Stimulated activated CD4-positive, alpha-beta T cell treated with anti-CD3 and anti-CD28 coated beads, Interleukin-15, amount 100 ng/mL, for 1 hour (primary cell): ENCODE data around the gene HEATR1.
"Not testable (repeated sequence)": the region's sequence is repeated elsewhere in the genome, so short reads cannot be mapped to it uniquely, and the experiment has no call there.

Experiments
- DNase-seq, 2 donors: peaks; one replicate each; pipeline ENCODE4 v3.0.0-alpha.2; 2020; ENCODE audit warnings: low read depth in 1 of 2, low spot score in 1 of 2

The HEATR1 gene, protein sequence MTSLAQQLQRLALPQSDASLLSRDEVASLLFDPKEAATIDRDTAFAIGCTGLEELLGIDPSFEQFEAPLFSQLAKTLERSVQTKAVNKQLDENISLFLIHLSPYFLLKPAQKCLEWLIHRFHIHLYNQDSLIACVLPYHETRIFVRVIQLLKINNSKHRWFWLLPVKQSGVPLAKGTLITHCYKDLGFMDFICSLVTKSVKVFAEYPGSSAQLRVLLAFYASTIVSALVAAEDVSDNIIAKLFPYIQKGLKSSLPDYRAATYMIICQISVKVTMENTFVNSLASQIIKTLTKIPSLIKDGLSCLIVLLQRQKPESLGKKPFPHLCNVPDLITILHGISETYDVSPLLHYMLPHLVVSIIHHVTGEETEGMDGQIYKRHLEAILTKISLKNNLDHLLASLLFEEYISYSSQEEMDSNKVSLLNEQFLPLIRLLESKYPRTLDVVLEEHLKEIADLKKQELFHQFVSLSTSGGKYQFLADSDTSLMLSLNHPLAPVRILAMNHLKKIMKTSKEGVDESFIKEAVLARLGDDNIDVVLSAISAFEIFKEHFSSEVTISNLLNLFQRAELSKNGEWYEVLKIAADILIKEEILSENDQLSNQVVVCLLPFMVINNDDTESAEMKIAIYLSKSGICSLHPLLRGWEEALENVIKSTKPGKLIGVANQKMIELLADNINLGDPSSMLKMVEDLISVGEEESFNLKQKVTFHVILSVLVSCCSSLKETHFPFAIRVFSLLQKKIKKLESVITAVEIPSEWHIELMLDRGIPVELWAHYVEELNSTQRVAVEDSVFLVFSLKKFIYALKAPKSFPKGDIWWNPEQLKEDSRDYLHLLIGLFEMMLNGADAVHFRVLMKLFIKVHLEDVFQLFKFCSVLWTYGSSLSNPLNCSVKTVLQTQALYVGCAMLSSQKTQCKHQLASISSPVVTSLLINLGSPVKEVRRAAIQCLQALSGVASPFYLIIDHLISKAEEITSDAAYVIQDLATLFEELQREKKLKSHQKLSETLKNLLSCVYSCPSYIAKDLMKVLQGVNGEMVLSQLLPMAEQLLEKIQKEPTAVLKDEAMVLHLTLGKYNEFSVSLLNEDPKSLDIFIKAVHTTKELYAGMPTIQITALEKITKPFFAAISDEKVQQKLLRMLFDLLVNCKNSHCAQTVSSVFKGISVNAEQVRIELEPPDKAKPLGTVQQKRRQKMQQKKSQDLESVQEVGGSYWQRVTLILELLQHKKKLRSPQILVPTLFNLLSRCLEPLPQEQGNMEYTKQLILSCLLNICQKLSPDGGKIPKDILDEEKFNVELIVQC (N-terminal part only)

DNA sequence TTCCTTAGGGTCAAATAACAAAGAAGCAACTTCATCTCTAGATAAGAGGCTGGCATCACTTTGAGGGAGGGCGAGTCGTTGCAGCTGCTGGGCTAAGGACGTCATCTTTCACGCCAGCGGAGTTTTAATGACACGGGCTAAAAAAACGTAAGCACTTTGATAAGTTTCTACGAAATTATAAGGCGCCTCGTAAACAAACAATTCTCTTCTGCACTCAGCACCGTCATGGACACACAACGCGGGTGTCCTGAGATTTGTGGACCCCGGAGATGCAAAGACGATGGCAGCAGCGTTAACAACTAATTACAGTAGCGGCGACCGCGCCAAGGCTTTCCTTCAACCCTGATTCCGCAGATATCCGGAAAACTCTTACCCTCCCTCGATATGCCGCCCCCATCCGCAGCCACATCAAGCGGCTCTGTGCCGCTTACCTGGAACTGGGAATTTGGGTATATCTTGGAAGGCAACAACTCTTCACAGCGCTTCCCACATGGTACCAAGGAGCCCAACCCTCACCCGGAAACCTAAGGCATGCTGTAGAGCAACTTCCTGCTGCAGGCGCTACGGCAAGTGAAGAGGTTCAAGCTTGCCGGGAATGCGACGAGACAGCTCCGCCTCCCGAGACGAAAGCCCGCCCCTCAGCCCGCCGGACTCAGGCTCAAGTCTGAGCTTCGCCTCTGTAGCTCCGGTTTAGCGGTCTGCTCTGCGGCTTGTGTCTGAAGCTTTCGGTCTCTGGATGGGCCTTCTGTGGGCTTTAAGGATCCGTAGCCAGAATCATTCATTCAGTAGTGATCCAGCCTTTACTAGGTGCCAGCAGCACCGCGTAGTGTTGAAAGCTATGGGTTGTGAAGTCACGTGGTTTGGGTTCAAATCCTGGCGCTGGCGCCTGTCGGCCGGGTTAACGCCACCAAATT is at the start of gene HEATR1:
Gene HEATR1, minus strand, starts transcription at position 526 of the 914 bp plus-strand sequence. Its CDS starts 421 bp downstream, at position 105.
- DNase-seq = peak; percentile 69 to 82

DNA sequence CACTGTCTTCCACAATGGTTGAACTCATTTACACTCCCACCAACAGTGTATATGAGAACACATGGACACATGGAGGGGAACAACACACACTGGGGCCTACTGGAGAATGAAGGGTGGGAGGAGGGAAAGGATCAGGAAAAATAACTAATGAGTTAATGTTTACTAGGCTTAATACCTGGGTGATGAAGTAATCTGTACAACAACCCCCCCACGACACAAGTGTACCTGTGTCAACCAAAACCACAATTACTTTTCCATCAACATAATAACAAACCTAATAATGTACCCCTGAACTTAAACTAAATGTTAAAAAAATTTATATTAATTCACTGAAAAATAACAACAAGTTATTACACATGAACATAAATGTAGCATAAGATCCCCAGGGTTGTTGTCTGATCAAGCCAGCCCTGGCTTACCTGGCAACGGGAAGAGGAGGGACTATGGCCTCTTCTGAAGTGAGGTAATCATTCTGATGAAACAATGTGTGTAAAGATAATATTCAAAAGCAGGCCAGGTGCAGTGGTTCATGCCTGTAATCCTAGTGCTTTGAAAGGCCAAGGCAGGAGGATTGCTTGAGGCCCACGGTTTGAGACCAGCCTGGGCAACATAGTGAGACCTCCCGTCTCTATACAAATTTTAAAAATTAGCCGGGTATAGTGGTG is 40.8 kb upstream of the HEATR1 start:
- no peak for DNase-seq

DNA sequence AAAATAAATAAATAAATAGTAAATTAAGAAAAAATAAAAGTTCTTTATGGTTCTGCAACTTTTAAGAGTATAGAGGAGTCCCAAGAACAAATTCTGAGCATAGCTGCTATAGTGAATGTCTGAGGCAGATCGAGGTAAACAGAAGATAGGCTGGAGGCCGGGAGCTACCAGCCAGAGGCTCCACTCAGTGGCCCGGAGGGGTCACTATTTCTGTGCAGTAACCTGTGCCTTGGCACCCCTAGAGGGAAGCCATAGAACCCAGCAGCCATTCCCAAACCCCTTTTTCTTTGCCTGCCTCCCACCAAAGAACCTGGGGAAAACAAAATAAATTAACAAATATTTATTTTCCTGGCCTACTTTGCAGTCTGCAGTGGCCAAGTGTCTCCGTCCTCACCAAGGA is 38.4 kb upstream of the HEATR1 start:
- no peak for DNase-seq

DNA sequence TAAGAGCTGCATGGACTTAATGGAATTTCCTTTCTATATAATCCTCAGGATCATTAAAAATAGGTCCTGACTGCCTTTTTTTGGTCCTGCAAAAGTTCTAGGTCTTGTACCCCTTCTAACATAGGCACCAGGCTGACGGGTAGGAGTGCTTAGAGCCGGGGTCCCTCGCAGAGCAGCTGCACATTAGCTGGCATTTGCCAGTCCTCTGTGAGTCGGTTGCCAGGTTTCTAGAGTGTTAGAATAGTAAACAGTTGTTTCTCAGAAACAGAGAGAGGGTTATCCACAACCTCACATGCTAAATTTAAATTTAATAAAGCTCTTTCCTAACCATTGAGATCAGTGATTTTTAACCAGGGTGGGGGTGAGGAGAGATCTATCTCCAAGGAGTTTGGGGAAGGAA is 35.4 kb upstream of the HEATR1 start:
- DNase-seq = no peak

DNA sequence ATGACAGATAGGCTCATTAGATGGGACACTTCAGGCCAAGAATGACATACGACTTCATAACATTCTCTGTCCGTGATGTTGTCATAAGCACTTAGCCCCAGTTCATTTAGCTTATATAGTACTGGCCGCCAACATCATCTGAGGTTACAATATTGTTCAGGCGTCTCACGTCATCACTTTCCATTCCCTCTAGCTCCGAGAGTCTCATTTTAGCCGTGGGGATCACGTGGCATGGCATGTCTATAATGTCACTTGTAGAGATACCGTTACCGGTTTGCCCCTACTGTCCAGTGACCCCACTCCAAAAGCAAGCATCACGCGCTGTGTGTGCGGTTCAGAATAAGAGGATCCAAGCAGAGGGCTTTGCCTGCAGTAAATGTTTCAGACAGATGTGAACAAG is 34.6 kb upstream of the HEATR1 start:
- DNase-seq = no peak

DNA sequence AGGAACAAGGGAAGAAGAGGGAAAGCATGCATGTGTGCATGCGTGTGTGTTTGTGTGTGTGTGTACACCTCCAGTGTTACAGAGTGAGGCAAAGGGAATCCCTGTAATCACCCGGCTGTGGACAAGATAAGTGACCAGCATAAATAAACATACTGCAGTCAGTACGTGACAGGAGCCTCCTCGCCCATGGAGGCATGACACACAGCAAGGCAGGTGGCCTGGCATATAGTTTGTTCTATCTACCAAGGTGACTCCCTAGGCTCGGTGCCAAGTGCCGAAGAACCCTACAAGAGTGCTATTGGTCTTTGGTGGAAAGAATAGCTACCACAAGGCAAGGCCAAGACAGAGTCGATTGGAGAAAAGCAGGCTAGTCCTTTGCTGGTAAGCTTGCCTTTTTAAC is 31.7 kb upstream of the HEATR1 start:
- DNase-seq = no peak

DNA sequence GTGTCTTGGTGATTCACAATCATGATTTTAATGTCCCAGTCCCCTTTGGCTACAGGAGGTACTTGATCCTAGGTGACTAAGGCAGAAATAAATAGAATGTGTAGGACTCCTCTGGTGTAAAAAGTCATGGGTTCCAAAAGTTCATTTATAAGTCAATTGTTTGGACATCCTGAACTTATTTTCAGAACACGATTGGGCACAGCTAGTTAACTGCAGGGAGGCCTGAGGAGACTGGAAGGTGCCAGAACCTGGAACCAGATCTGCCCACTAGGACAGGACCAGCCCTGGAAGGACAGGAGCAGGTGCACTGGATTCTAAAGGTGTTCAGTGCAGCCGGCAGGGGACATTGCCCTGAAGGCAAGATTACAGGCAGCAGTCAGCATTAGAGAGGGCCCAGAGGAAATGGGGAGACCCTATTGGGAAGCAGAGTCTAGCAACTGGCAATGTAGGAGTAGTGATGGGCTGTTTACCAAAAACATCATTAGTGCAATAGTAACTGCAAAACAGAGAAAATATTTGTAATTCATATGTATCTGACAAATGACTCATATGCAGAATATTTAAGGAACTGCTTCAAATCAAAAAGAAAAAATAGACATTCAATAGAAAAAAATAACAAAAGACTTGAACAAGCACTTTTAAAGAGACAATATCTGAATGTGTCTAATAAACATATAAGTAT is 23.6 kb upstream of the HEATR1 start:
- no peak for DNase-seq

DNA sequence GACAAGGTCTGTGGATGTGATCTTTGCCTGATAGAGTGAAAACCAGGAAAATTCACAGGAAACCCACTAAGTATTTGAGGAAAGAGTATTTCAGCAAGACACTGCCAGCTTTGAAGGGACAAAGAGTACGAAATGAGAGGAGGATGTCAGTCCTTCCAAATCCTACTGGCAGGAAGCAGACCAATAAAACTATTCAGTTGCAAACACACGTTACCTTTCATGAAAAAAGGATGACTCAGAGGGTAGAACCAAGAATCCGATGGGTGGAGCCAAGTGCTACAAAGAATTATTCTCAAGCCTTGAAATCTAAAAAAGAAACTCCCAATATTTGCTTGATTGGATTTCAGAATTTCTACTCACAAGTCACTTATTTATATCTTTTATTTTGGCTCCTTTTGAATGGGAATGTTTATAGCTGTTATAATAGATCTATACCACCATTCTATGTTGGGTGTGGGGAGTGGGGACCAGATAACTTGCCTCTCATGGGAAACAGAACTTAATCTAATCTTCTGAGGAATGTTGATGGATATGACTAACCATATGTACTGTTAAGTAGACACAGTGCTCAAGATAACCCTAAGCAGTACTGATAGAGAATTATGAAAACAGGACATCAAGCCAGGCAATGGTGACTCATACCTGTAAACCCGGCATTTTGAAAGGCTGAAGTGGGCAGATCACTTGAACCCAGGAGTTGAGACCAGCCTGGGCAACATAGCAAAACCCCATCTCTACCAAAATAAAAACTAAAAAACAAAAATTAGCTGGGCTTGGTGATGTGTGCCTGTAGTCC is 19.3 kb upstream of the HEATR1 start:
- DNase-seq = no peak

DNA sequence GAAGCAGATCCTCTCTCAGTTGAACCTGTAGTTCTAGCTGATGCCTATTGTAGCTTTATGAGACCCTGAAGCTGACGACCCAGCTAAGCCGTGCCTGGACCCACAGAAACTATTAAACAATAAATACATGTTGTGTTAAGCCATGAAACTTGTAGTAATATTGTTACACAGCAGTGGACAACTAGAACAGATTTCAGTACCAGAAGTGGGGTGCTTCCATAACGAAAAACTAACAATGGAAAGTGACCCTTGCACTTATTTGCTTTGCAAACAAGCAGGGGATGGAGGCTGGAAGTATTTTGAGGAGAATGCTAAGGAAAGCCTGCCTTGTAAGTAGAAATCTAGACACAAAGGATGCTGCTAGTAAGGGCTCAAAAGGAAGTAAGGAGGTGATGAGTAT is 18.1 kb upstream of the HEATR1 start:
- DNase-seq = no peak

DNA sequence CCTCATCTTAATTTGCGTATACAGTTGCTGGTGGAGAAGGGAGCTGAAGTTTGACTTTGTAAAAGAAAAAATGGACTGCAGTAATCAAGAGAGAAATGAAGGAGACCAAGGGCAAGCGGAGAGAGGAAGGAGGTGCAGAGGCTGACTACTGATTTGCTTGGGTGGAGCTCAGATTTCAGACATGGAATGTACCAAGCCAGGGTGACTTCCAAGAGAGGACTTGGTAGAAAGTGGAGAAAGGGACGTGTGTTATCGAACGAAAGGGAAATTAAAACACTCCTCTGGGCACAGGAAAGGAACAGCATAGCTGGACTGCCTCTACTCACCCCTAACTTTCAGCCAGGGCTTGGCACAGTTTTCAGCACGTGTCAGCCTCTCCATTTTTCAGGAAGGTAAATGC is 15.1 kb upstream of the HEATR1 start:
- no peak for DNase-seq

DNA sequence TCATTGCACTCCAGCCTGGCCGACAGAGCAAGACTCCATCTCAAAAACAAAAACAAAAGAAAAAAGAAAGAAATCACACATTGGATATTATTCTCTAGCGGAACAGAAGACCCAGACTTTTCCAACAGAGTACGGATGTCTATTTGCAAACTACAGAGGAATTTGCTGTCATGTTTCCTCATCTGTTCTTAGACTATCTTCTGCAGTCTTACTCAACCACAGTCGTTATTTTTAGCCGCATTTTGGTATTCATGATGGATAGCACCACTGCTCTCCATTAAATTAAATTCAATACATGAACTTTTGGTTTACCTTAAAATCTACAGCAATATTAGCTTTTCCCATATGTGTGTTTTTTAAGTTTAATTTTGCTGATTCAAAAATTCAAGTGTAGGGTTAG is 14.2 kb upstream of the HEATR1 start:
- DNase-seq = no peak

DNA sequence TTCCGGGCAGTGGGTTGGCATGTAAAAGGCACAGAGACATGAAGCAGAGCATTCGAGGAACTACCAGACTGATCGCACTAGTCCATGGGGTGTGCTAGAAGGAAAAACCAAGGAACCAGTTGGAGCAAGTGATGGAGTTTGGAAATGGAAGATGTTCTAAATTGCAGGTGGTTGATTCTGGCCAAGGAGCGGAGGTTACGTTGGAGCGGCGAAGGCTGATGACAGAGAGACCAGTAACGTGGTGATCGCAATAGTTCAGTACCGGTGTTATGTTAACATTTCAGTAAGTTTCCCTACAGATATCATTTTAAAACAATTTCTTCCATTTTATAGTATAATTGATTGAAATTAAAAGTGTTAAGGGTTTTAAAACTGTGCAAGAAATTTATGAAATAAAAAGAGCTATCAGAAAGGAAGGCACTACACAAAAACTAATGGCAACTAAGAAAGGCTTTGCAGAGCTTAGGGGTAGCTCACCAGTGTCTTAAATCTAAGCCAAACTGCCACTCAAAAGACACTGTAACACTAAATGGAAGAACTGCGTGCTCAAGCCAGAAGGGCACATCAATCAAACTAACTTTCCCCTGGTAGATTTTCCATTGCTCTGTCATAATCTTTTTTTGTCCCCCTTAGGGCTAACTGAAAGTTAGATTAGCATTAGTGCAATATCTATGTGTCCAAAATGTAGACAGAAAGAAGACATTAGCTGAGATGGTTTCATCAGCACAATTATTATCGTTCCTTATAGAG is 11.3 kb upstream of the HEATR1 start:
- no peak for DNase-seq

DNA sequence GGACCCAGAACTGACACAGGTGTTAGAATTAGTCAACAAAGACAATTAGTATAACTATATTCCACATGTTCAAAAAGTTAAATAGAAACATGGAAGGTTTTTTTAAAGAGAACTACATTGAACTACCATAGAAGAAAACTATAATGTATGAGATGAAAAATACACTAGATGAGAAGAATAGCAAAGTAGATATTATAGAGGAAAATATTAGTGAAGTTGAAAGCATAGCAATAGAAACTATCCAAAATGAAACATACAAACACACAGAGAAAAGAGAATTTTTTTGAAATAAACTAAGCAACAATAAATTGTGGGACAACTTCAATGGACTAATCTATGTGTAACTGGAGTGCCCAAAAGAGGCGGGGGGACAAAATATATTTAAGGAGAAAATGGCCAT is 8.0 kb upstream of the HEATR1 start:
- DNase-seq = no peak

DNA sequence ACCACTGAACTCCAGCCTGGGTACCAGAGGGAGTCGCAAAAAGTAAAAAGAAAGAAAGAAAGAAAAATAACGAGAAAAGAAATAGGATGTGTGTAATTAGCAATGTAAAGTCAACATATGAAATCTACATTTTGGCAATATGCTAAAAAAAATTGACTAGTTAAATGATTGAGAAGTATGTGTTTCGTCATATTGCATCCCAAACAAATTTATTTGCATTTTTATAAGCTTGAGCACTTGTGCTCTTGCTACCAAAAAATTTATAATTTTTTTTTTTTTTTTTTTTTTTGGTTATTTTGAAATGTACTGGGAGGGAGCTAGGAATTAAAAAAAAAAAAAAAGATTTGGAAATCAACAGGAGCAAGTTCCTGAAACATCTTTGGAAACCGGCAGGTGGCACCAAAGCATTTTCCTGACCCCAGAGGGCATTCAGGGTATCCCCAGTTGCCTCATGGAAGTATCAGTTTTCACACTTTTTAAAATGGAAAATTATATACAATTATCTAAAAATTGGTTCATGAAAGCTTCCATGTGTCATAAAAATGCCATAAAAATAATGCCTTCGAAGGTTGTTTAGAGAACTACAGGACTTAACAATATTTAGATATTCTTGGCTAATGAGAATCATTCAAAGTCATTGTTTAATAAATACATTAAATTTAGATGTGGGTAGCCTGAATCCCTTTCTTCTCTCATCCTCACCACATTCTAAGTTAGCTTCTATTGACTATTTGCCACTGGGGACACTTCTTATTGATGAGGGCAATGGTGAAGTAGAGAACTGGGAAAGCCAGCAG is 4.8 kb upstream of the HEATR1 start:
- DNase-seq = no peak

DNA sequence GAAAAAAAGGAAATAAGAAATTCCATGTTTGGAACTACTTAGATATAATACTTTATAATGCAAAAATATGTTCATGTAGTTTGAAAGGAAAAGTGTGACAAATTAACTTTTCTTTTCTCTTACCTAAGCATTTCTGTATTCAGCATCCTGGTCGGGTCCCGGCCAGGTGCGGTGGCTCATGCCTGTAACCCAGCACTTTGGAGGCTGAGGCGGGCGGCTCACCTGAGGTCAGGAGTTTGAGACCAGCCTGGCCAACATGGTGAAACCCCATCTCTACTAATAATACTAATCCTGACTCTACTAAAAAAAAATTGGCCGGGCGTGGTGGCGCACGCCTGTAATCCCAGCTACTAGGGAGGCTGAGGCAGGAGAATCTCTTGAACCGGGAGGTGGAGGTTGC is 3.3 kb upstream of the HEATR1 start:
- not testable (repeated sequence) for DNase-seq

DNA sequence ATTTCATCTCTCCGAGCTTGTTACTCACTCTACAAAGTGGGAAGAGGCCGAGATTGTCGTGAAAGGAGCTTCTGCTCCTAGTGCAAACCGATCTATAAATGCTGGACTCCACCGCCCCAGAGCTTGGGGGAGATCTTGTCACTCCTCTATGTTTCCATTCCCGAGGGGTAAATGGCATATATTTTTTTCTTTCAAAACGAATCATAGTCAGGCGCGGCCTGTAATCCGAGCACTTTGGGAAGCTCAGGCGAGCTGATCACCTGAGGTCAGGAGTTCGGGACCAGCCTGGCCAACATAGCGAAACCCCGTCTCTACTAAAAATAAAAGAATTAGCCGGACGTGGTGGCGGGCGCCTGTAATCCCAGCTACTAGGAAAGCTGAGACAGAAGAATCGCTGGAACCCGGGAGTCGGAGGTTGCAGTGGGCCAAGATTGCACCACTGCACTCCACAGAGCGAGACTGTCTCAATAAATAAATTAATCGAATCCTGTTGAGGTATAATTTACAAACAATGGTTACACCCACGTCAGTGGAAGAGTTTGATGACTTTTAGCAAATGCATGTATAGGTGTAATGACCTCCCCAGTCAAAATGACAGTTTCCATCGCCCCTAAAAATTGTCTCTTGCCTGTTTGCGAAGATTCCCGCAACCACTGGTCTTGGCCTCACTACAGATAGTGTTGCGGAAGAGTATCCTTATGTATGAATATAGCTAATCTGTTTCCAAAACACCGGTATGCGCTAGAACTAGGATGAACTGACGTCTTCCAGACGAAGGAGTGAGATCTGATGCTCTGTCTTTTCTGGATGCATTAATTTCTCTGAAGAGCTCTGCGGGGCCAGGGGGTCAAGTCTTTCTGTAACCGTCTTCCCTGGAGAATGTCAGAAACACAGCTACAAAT is 840 bp upstream of the HEATR1 start:
- DNase-seq = no peak
